Renal cortex interstitium (tissue), 15 donors: ENCODE results near the gene KIAA0753. TPM values are rescaled to one million over a fixed set of nuclear protein-coding genes. Genes with fewer than 3 reads are reported as not detected.

Experiments
- DNase-seq, 11 donors: peaks; one replicate each; pipeline ENCODE4 v3.0.0-alpha.2; 2013; ENCODE audit warnings: low read depth in 9 of 11, low spot score in 4 of 11; ENCODE audit errors: extremely low read depth in 1 of 11
- long read RNA-seq, 16 experiments: transcript quantifications; one replicate each; lab custom pipeline, GENCODE V29; 2026
- polyA plus RNA-seq, 3 donors: library from polyadenylated mRNA; unstranded; fragments of 120-200 nt; gene quantifications; one replicate each; pipeline ENCODE4 v1.2.1, GENCODE V29; 2013; ENCODE audit not compliant: insufficient read length in 3 of 3

KIAA0753 gene
- polyA plus RNA-seq, result 10 to 100 TPM; 33.2 to 41.6 (median 39.0) TPM
- long read RNA-seq, donor 1, partial matches to known transcripts, result 77 of 234 reads
- long read RNA-seq, donor 1, other reads (novel, unspliced or antisense), result 157 of 234 reads
- long read RNA-seq, donor 2, full-length matches to known transcripts, result 1 of 1 reads
- long read RNA-seq, donor 2, partial matches to known transcripts, result 0 of 1 reads
- long read RNA-seq, donor 2, other reads (novel, unspliced or antisense), result 0 of 1 reads
- long read RNA-seq, donor 3, full-length matches to known transcripts, result 1 of 315 reads
- long read RNA-seq, donor 3, partial matches to known transcripts, result 265 of 315 reads
- long read RNA-seq, donor 3, other reads (novel, unspliced or antisense), result 49 of 315 reads
- long read RNA-seq, donor 4, partial matches to known transcripts, result 64 of 239 reads
- long read RNA-seq, donor 4, other reads (novel, unspliced or antisense), result 175 of 239 reads
- long read RNA-seq, donor 5, result 0 reads
- long read RNA-seq, donor 6, partial matches to known transcripts, result 57 of 198 reads
- long read RNA-seq, donor 6, other reads (novel, unspliced or antisense), result 141 of 198 reads
- long read RNA-seq, donor 7, partial matches to known transcripts, result 0 of 1 reads
- long read RNA-seq, donor 7, other reads (novel, unspliced or antisense), result 0 of 1 reads
- long read RNA-seq, donor 8, result 0 reads
- long read RNA-seq, donor 9, partial matches to known transcripts, result 12 of 135 reads
- long read RNA-seq, donor 9, other reads (novel, unspliced or antisense), result 123 of 135 reads
- long read RNA-seq, donor 10, result 0 reads
- long read RNA-seq, donor 11, partial matches to known transcripts, result 14 of 133 reads
- long read RNA-seq, donor 11, other reads (novel, unspliced or antisense), result 119 of 133 reads
- long read RNA-seq, donor 12, full-length matches to known transcripts, result 1 of 1 reads
- long read RNA-seq, donor 12, partial matches to known transcripts, result 0 of 1 reads
- long read RNA-seq, donor 12, other reads (novel, unspliced or antisense), result 0 of 1 reads
- long read RNA-seq, donor 13, result 0 reads
- long read RNA-seq, donor 14, result 0 reads
- long read RNA-seq, donor 15, result 0 reads
- long read RNA-seq, donor 16, full-length matches to known transcripts, result 2 of 40 reads
- long read RNA-seq, donor 16, partial matches to known transcripts, result 38 of 40 reads
- long read RNA-seq, donor 16, other reads (novel, unspliced or antisense), result 0 of 40 reads

- peak; percentile 80 to 96 (median 89) for DNase-seq
Measured at GRCh38 chr17:6640536-6641246, at the start of gene KIAA0753, which contains the start of gene TXNDC17. Gene KIAA0753 (minus strand): TSS chr17:6640711. CDS start chr17:6635103, 5,608 bp downstream. Gene TXNDC17 (plus strand): TSS chr17:6641060. CDS start chr17:6641083, 23 bp downstream.

DNA sequence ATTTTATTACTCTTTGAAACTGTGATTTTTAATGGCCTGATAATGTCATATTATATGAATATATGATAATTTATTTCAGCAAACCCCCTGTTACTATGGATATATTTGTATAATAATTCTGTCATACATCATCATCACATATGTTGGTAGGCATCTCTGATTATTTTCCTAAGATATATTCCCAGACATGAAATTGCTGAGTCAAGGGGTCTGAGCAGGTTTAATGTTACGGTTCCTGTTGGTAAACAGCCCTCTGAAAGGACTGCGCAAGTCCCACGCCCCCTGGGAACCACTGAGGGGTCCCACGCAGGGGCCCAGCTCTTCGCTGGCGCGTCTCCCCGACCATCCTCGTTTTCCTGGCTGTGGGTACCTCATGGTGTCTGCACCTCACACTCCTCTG, 48.4 kb upstream of the KIAA0753 start:
- DNase-seq, result no peak

DNA sequence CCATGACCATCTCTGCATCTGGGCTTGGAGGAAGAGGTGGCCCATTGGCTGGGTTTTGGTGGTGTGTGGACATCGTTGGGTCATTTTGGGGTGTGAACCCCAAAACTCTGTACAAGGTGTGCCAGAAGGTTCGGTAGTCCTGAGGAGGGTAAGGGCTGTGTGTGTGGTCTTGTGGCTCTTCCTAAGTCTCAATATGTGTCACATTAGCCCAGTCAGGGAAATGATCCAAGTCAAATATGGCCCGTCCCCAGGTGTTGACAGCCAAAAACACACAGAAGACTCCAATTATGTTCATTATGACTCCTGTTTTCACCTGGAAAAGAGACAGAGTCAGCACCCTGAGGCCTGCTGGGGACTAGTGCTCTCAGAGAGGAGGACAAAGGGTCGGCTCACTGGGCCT, 45.5 kb upstream of the KIAA0753 start:
- no peak for DNase-seq

DNA sequence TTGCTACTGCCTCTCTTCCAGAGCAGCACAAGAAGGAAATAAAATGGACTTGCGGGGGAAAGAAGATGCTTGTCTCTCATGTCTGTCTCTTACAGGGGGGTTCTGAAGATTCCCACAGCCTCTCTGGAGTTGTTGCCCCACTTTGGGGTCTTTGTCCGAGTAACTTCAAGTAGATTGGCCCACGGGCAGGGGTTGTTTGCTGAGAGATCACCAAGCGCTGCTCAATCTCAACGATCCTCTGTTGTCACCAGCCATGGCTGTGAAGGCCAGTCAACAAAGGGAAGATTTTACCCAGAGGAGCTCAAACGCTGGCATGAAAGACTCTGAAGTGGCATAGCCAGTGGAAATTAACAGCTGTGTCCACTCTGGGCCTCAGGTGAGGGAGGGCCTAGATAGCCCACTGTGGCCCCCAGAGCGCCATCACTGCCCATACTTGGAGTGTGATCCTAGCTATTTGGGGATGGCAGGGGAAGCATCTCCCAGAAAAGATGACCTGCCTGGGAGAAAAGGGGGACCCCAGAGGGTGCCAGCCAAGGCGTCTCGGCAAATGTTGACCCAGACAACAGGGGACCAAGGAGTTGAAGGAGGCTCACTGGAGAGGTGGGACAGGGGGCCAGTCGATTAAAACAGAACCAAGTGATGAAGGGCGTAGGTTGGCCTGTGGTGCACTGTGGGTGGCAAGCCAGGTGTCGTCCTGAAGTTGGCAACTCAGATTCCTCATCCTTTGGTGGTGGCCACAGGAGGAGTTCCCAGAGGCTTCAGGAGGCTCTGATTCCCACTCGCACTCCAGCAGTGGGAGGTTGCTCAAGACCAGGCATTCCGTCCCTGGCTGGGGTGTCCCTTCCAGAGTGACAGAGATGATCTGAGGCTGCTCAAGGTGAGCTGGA, 44.6 kb upstream of the KIAA0753 start:
- no peak for DNase-seq

DNA sequence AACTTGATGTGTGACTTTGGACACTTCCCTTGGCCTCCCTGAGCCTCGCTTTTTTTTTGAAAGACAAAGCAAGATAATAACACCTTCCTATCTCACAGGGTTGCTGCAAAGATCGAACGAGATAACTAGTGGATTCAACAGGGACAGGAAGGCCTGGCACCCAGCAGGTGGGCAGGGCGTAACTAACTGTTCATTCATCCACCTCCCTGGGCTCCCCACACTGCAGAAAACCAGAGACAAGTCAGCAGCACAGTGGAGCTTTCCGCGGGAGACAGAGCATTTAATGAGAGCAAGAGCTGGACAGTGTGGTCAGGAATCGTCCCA, 43.9 kb upstream of the KIAA0753 start:
- DNase-seq, result no peak

DNA sequence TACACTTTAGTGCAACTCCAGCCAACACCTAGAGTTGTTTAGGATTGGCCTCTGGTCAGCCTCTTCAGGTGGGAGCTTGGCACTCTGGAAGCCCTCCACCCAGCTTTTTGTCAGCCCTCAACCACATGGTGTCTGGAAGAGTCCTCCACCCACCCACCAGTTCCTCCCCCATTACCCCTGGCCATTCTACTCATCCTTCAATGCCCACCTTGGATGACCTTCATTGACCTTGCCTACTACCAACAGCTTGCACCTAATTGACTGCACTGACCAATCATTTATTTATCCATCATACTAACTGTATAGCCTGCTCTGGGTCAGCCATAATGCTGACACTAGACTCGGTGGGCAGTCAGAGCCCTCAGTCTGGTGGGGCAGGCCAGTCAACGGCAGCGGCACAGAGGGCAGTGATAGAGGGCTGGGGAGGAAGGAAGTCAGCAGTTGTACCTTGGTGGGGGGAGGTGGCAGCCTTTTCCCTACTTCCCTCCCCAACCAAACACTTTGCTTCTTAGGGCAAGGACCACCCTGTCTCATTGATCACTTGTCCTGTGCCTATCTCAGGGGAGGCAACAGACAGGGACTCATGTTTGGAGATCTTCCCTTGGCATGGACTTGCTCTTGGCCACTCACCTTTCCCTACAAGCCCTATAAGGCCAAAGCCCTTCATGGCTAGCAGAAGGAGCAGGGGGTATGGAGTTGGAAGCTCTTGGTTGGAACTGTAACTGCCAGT, 43.4 kb upstream of the KIAA0753 start:
- DNase-seq, result no peak

DNA sequence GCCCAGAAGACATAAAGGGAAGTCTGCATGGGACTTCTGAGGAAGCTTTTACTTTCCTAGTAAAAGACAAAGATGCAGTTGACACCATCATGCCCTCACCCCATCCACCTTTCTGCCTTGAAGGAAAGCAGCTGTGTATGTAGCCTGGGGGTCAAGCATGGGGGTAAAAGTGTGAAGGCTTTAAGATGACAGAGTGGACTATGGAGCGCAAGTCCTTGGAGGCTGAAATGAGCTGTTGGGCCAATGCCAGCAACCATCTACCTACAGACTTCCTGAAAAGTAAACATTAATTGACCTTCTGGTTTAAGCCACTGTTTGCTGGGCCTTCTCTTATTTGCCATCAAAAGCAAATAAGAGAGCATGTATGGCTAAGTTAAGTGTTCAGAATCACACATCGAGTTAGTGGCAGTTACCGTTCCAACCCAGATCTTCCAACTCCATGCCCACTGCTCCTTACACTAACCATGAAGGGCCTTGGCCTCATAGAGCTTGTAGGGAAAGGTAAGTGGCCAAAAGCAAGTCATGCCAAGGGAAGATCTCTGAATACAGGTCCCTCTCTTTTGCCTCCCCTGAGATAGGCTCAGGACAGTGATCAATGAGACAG, 42.7 kb upstream of the KIAA0753 start:
- DNase-seq, result no peak

GRCh38 chr17:6682339-6682738, 41.8 kb upstream of the KIAA0753 start:
- DNase-seq, result no peak

- no peak for DNase-seq
Measured at GRCh38 chr17:6681671-6682070, 41.2 kb upstream of the KIAA0753 start.

GRCh38 chr17:6681176-6681575, 40.7 kb upstream of the KIAA0753 start:
- DNase-seq, result no peak

DNA sequence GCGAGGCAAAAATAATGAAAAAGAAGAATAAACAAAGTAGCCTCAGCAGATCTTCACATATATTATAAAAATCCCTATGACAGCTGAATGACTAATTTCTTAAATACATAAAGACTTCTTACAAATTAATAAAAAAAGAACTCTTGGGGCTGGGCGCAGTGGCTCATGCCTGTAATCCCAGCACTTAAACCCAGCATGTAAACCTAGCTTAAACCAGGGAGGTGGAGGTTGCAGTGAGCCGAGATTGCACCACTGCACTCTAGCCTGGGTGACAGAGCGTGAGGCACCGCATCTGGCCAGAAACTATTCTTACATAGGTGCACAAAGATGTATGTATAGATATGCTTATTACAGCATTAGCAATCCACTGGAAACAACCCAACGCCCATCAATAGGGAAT, 38.7 kb upstream of the KIAA0753 start:
- no peak for DNase-seq

GRCh38 chr17:6677946-6678345, 37.4 kb upstream of the KIAA0753 start:
- no peak for DNase-seq

DNA sequence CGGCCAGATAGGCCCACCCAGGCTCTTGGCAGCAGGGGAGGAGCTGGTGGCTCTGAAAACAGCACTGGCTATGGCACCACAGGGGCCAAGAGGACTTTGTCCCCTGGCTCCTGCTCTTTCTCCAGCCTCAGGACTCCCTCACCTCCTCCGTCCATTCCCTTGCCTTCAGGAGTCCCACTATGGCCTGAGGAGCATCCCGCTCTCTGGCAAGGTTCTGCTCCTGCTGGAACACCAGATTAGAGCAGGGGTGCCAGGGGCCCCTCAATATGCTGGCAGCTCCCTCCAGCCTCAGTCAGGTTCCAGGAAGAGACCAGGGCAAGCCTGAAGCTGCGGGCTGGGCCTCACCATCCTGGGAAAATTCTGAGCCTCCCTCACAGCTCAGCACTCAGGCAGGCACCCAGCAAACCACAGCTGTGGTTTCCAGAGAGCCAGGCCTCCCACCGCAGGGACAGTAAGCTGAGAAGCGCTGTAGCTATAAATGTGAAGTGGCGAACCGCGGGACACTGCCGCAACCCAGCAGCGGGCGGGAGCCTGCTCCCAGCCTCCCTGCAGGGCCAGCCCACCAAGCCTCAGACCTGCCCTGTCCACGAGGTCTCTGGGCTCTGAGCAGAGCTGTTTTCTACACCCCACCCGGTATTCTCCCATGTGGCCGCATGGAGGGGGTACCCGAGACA, 36.8 kb upstream of the KIAA0753 start:
- DNase-seq, result no peak

- no peak for DNase-seq
Measured at GRCh38 chr17:6676802-6677157, 36.3 kb upstream of the KIAA0753 start.

- no peak for DNase-seq
Measured at GRCh38 chr17:6675201-6675825, 34.8 kb upstream of the KIAA0753 start.

- no peak for DNase-seq
Measured at GRCh38 chr17:6674586-6674985, 34.1 kb upstream of the KIAA0753 start.
